ENCODE data around the gene MKX.
"Not testable (repeated sequence)": the region's sequence is repeated elsewhere in the genome, so short reads cannot be mapped to it uniquely, and the experiment has no call there.

The MKX gene

GRCh38 chr10:27687743-27688142 lies 57.9 kb downstream of the MKX start:
- no peak for DNase-seq

DNA sequence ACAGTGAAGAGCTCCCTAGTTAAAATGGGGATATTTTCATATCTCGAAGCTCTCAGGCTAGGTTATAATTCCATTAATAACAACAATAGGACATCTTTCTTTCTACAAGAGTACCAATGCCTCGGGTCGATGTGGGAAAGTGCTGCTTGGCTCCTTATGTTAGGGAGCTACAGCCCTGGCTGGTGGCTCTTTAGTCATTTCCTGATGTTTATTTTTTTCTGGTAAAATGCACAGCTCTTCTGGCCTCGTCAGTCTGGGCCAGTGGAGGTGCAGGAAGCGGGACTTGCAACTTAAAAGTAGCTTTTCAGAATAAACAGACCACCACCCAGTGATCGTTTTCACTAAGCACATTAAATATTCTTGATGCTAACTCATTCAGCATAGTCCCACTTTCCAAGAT lies 58.3 kb downstream of the MKX start:
- no peak for DNase-seq

- no peak for DNase-seq
Measured at GRCh38 chr10:27685681-27686080, 59.9 kb downstream of the MKX start.

DNA sequence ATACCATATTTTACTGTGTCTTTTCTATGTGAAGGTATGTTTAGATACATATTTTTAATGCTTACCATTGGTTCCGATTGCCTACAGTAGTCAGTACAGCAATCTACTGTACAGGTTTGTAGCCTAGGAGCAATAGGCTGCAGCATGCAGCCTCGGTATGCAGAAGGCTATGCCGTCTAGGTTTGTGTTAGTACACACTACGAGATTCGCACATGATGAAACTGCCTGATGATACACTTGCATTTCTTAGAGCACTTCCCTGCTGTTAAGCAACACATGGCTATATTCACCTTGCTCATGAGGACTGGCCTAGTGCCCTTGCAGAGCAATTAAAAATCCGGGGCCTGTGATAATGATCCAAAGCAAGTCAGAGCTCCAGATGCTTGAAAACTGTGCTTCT lies 62.4 kb downstream of the MKX start:
- DNase-seq: no peak

GRCh38 chr10:27681795-27682194 lies 63.8 kb downstream of the MKX start:
- not testable (repeated sequence) for DNase-seq

DNA sequence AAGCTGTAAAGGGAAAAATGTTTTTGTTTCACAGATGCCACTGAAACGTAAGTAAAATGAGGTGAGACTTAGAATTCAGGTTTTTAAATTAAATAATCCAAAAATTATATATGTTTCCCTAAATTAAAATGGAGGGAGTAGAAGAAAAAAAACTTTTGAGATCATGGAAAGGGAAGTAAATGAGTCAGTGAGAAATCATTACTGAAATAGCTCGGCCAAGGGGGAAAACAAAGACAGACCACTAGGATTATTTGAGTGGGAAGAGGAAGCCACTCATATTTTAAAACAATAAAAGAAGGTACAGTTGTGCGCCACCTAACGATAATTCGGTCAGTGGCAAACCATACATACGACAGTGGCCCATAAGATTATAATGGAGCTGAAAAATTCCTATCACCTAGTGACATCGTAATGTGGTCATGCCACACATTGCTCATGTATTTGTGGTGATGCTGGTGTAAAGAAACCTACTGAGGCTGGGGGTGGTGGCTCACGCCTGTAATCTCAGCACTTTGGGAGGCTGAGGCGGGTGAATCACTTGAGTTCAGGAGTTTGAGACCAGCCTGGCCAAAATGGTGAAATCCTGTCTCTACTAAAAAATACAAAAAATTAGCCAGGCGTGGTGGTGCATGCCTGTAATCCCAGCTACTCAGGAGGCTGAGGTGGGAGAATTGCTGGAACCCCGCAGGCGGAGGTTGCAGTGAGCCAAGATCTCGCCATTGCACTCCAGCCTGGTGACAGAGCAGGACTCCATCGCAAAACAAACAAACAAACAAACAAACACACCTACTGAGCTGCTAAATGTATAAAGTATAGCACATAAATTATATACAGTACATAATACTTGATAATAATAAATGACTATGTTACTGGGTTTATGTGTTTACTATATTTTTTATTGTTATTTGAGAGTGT lies 64.7 kb downstream of the MKX start:
- no peak for DNase-seq

- DNase-seq: no peak
Measured at GRCh38 chr10:27680006-27680557, 65.5 kb downstream of the MKX start.

- DNase-seq: no peak
Measured at GRCh38 chr10:27679369-27679912, 66.2 kb downstream of the MKX start.

DNA sequence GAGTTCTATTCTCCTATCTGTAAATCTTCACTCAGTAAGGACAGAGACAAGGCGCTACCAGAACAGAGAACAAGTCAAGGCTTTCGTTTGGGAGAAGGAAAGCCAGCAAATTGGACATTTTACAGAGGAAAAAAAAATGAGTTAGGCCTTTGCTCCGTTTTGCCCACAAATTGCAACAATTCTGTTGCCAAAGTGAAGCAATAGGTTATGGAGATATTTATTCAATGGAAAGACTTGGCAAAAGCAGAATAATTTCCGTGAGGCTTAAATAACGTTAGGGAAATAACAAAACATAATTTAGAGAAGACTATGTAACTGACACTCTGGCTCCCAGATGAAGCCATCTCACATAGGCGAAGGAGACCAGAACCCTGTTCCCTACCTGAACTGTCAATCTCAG lies 67.5 kb downstream of the MKX start:
- DNase-seq: no peak

- DNase-seq: no peak
Measured at GRCh38 chr10:27673065-27673464, 72.6 kb downstream of the MKX start.

- no peak for DNase-seq
Measured at GRCh38 chr10:27671821-27672220, 73.8 kb downstream of the MKX start.

DNA sequence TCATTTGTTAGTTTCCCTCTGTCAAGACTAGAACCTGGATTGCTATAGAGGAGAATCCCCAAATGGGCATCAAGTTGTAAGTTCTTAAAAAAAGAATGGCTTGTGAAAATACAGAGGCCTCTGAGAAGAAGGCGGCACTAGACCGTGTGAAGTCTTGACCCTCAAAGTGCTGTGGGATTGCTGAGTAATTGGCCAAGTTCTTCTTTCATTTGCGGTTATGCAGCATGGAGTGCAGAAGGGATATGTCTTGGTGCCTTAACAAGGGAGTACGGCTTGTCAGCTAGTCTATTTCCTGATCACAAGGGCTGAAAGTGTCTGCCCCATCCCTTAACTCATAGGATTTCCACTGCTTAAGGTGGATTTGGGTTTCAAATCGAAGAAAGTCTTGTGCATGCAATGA lies 81.2 kb downstream of the MKX start:
- no peak for DNase-seq

GRCh38 chr10:27663621-27664020 lies 82.0 kb downstream of the MKX start:
- DNase-seq: no peak

DNA sequence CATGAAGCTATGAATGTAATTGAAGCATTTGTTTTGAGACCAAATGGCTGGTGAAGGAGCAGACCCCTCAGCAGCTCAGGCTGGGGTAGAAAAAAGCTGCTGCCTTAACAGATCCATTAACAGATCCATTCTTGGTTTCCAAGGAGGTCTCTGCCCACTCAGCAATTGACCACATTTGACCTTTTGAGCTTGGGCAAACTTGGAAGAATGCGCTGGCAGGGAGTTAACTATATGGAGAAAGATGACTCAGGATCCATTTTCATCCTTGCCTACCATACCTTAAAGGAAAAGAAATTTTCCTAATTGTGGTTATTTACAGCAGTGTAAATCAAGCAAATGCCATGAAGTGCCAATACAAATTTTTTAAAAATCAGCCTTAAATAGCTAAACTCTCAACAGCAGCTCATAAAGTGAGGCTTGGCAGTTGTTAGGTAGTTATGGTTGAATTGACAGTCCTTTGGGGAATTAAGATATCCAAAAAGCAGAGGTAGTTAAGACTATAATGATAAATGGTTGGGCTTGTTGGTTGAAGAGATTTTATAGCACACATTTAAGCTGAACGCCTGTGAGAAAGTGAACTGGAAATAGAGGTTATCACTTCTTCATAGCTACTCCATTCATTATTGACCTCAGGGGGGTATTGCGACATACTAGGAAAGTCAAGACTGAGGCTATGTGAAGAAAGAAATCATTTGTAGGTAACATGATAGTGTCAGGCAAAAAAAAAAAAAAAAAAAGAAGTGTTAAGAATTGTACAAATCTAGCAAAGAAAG lies 83.9 kb downstream of the MKX start:
- no peak for DNase-seq

DNA sequence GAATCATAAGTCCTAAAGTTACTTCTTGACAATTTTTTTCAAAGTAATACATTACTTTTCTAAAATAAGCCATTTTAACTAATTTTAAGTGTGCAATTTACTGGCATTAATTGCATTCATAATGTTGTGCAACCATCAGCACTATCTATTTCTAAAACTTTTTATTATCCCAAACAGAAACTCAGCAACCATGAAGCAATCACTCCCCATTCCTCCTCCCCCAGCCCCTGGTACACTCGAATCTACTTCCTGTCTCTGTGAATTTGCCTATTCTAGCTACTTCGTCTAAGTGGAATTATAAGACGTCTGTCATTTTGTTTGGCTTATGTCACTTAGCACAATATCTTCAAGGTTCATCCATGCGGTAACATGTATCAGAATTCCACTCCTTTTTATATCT lies 84.9 kb downstream of the MKX start:
- no peak for DNase-seq

DNA sequence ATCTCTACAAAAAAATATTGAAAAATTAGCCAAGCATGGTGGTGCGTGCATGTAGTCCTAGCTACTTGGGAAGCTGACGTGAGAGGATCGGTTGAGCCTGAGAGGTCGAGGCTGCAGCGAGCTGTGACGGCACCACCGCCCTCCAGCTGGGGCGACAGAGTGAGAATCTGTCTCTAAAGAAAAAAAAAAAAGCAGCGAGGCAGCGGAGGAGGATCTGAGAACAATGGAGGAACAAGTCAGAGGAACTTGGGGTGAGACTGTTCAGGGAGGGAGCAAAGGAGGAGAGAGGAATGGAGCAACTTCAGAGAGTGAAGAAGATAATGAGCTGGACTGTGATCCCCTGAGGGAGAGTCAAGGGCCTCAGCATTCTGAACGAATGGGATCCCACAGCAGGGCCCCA lies 85.4 kb downstream of the MKX start:
- DNase-seq: no peak

DNA sequence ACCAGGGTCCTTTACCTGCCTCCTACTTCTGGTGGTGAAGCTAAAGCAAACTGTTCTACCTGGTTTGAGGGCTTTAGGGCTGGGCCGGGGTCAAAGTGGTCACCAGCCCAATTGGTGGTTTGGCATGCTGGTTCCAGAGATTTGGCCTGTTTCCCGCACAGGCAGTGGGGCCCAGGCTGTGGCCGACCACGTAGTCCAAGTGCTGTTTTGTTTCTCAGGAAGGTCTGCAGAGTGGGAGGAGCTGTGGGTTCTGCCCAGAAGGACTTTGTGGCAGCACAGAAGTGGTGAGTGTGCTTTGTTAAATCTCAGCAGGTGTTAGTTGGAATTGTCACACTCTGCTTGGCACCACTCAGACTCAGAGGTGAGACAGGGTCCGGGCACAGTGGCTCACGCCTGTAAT lies 85.8 kb downstream of the MKX start:
- DNase-seq: no peak

- DNase-seq: no peak
Measured at GRCh38 chr10:27658788-27659187, 86.8 kb downstream of the MKX start.

DNA sequence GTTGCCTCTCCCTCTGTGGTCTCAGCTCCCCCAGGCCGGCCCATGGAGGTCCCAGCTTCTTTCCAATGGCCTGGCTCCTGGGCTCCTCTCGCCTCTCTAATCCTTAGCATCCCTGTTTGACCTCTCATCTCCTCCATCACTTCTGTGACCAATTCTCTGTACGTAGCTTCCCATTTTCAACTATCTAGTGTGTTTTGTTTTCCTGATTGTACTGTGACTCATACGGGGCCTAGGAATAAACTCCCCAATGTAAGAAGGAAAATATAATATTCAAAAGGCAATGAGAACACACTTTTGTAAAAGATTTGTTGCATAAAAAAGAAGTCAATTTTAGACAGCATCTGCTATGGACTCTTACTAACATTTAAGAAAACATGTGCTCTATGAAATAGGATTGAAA lies 90.3 kb downstream of the MKX start:
- no peak for DNase-seq

DNA sequence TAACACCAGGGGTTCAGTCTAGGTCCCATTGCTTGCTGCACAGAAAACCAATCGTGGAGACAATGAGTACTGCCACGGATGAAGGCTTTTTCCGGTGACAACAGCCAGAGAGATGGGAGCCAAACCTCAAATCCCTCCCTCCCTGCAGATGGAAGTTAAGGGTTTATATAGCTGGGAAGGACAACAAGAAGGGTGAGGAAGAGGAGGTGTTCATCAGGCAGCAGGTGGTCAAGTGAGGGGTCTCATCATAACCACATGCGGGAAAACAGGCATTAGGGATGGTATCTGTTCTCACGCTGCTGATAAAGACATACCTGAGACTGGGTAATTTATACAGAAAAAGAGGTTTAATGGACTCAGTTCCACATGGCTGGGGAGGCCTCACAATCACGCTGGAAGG lies 91.3 kb downstream of the MKX start:
- no peak for DNase-seq

DNA sequence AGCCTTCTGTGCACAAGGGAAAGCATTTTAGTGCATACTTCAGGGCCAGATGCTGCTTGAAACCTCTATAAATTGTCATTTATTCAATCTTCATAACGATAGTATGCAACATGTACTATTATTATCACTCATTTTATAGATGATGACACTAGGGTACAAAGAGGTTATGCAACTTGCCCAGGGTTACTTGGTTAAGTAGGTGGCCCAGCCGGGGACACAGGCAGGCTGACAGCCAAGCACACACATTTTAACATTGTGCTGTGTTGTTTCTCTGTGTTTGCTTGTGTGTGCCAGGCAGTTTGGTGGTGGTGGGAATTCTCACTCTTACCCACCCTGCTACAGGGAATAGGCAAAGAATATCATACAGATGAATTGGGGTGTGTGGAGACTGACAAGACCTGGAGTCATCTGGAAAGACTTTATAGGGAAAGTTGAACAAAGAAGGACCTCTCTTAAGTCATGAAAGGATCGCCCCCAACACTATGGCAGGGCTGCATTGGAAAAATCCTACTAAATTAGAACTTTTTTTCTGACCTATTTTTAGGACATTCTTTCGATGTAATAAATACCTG lies 98.9 kb downstream of the MKX start:
- DNase-seq: no peak

- DNase-seq: no peak
Measured at GRCh38 chr10:27646194-27646593, 99.4 kb downstream of the MKX start.

DNA sequence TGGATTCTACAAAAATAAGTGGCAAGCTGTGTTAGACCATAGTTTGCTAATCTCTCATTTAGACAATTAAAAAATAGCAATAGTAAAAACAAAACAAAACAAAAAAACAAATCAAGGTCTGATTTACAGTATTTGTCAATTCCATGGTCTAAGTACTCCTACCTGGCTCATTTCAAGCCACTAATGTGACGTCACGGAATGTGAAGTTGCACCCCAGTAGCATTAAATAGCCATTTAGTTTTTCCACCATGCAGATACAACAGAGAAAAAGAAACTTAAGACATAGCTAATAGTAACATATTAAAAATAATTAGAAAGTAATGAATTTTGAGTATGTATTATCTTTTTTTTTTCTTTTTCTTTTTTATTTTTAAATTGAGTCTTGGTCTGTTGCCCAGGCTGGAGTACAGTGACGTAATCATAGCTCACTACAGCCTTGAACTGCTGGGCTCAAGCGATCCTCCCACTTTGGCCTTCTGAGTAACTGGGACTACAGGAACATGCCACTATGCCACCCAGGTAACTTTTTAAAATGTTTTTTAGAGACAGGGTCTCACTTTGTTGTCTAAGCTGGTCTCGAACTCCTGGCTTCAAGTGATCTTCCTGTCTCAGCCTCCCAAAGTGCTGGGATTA lies 101.2 kb downstream of the MKX start:
- DNase-seq: no peak

Data from NCI-H748 treated with DMSO at 0.1 percent for 48 hours (cell line).